ENCODE measurements around the gene PPP1R3G. TPM values are rescaled to one million over a fixed set of nuclear protein-coding genes. Genes with fewer than 3 reads are reported as not detected.

The PPP1R3G gene
- total and polyA plus RNA-seq, 2 of the 13 experiments (the other 11 are each of a cell fraction or from before 2014, with no cell fraction given), result 1.2 to 1.3 TPM

DNA sequence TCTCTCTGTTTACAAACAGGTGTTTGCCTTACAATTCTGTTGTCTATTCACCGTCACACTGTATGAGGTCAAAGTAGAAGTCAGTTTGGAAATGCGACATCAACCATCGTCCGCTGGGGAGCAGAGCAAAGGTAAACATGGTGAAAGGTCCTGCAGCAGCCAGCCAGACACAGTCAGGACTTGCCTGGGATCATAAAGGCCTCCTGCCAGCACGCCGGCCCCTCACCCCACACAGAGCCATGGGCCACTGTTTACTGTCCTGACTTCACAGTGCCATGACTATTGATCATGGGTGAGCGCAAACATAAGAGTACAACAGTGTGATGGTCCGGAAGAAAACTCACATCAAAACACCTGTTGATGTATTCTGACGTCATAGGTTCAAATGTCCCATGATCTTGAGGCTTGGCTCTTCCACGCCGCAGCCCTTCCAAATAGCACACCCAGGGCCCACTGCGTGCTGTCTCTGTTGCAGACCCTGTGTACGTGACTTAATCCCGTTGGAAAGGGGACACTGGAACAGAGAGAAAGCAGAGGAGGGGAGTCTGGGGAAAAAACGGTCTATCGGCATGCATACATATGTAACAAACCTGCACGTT is 16.9 kb upstream of the PPP1R3G start (continued):
- TF ChIP-seq ZNF383 (CRISPR knock-in tag; IDR thresholded peaks at IDR 0.05; ENCODE audit: borderline replicate concordance) (no peak), SSRP1 (CRISPR knock-in tag; IDR thresholded peaks at IDR 0.05) (peak; percentile 82), MAF1 (CRISPR knock-in tag; IDR thresholded peaks at IDR 0.05; ENCODE audit: borderline replicate concordance) (peak; percentile 79), ATAD3A (CRISPR knock-in tag; IDR thresholded peaks at IDR 0.05) (no peak), RAD51 (IDR thresholded peaks at IDR 0.05; ENCODE audit: borderline replicate concordance) (no peak), ZNF143 (CRISPR knock-in tag; IDR thresholded peaks at IDR 0.05) (peak; percentile 63; the same call in 1 of the 2 replicates), ZKSCAN1 (IDR thresholded peaks at IDR 0.05; ENCODE audit: low read length) (no peak), SOX6 (IDR thresholded peaks at IDR 0.05) (no peak), SOX6 (CRISPR knock-in tag; IDR thresholded peaks at IDR 0.05) (peak; percentile 99), CC2D1A (CRISPR knock-in tag; IDR thresholded peaks at IDR 0.05) (no peak; the same call in 1 of the 2 replicates), ZNF253 (CRISPR knock-in tag; IDR thresholded peaks at IDR 0.05; ENCODE audit: borderline replicate concordance) (no peak), ZNF205 (CRISPR knock-in tag; IDR thresholded peaks at IDR 0.05) (peak; percentile 98), ZNF317 (CRISPR knock-in tag; IDR thresholded peaks at IDR 0.05) (peak; percentile 92), ZNF614 (CRISPR knock-in tag; IDR thresholded peaks at IDR 0.05; ENCODE audit: borderline replicate concordance) (peak; percentile 98), KAT7 (CRISPR knock-in tag; IDR thresholded peaks at IDR 0.05; ENCODE audit: borderline replicate concordance) (peak; percentile 89), KMT2A (CRISPR knock-in tag; IDR thresholded peaks at IDR 0.05) (peak; percentile 85), ZEB1 (IDR thresholded peaks at IDR 0.05; ENCODE audit: insufficient replicate concordance, low read depth) (peak; percentile 84)
- TF ChIP-seq, protein P1, sequence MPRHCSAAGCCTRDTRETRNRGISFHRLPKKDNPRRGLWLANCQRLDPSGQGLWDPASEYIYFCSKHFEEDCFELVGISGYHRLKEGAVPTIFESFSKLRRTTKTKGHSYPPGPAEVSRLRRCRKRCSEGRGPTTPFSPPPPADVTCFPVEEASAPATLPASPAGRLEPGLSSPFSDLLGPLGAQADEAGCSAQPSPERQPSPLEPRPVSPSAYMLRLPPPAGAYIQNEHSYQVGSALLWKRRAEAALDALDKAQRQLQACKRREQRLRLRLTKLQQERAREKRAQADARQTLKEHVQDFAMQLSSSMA (CRISPR knock-in tag; IDR thresholded peaks at IDR 0.05), result 0 out of 2 replicates have a peak, but pooled peaks have one; percentile 71
- TF ChIP-seq, protein P2, sequence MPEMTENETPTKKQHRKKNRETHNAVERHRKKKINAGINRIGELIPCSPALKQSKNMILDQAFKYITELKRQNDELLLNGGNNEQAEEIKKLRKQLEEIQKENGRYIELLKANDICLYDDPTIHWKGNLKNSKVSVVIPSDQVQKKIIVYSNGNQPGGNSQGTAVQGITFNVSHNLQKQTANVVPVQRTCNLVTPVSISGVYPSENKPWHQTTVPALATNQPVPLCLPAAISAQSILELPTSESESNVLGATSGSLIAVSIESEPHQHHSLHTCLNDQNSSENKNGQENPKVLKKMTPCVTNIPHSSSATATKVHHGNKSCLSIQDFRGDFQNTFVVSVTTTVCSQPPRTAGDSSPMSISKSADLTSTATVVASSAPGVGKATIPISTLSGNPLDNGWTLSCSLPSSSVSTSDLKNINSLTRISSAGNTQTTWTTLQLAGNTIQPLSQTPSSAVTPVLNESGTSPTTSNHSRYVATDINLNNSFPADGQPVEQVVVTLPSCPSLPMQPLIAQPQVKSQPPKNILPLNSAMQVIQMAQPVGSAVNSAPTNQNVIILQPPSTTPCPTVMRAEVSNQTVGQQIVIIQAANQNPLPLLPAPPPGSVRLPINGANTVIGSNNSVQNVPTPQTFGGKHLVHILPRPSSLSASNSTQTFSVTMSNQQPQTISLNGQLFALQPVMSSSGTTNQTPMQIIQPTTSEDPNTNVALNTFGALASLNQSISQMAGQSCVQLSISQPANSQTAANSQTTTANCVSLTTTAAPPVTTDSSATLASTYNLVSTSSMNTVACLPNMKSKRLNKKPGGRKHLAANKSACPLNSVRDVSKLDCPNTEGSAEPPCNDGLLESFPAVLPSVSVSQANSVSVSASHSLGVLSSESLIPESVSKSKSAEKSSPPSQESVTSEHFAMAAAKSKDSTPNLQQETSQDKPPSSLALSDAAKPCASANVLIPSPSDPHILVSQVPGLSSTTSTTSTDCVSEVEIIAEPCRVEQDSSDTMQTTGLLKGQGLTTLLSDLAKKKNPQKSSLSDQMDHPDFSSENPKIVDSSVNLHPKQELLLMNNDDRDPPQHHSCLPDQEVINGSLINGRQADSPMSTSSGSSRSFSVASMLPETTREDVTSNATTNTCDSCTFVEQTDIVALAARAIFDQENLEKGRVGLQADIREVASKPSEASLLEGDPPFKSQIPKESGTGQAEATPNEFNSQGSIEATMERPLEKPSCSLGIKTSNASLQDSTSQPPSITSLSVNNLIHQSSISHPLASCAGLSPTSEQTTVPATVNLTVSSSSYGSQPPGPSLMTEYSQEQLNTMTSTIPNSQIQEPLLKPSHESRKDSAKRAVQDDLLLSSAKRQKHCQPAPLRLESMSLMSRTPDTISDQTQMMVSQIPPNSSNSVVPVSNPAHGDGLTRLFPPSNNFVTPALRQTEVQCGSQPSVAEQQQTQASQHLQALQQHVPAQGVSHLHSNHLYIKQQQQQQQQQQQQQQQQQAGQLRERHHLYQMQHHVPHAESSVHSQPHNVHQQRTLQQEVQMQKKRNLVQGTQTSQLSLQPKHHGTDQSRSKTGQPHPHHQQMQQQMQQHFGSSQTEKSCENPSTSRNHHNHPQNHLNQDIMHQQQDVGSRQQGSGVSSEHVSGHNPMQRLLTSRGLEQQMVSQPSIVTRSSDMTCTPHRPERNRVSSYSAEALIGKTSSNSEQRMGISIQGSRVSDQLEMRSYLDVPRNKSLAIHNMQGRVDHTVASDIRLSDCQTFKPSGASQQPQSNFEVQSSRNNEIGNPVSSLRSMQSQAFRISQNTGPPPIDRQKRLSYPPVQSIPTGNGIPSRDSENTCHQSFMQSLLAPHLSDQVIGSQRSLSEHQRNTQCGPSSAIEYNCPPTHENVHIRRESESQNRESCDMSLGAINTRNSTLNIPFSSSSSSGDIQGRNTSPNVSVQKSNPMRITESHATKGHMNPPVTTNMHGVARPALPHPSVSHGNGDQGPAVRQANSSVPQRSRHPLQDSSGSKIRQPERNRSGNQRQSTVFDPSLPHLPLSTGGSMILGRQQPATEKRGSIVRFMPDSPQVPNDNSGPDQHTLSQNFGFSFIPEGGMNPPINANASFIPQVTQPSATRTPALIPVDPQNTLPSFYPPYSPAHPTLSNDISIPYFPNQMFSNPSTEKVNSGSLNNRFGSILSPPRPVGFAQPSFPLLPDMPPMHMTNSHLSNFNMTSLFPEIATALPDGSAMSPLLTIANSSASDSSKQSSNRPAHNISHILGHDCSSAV (CRISPR knock-in tag; IDR thresholded peaks at IDR 0.05; ENCODE audit: borderline replicate concordance), result peak; percentile 76; the same call in 1 of the 2 replicates
- TF ChIP-seq, protein P3, sequence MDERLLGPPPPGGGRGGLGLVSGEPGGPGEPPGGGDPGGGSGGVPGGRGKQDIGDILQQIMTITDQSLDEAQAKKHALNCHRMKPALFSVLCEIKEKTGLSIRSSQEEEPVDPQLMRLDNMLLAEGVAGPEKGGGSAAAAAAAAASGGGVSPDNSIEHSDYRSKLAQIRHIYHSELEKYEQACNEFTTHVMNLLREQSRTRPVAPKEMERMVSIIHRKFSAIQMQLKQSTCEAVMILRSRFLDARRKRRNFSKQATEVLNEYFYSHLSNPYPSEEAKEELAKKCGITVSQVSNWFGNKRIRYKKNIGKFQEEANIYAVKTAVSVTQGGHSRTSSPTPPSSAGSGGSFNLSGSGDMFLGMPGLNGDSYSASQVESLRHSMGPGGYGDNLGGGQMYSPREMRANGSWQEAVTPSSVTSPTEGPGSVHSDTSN (CRISPR knock-in tag; IDR thresholded peaks at IDR 0.05), result no peak; the same call in none of the 2 replicates
- TF ChIP-seq, protein P4, sequence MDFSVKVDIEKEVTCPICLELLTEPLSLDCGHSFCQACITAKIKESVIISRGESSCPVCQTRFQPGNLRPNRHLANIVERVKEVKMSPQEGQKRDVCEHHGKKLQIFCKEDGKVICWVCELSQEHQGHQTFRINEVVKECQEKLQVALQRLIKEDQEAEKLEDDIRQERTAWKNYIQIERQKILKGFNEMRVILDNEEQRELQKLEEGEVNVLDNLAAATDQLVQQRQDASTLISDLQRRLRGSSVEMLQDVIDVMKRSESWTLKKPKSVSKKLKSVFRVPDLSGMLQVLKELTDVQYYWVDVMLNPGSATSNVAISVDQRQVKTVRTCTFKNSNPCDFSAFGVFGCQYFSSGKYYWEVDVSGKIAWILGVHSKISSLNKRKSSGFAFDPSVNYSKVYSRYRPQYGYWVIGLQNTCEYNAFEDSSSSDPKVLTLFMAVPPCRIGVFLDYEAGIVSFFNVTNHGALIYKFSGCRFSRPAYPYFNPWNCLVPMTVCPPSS (IDR thresholded peaks at IDR 0.05), result no peak
